Gastroesophageal sphincter (tissue), 4 donors: ENCODE measurements around the gene BUD13. TPM values are rescaled to one million over a fixed set of nuclear protein-coding genes. Genes with fewer than 3 reads are reported as not detected.

Experiments used
- ATAC-seq: fragments of 150-250 bp; one replicate; pipeline ENCODE4 v1.9.1; 2016; ENCODE audit warnings: mild to moderate bottlenecking, moderate library complexity
- H3K27ac ChIP-seq, 4 donors: fragments of 200-600 bp; sonication (generic) in 3 of 4; 1 replicate in 3 of 4; 2 replicates in 1 of 4; pipeline ENCODE4 v1.5.1; 2016 to 2019
- H3K27me3 ChIP-seq: fragments of 200-600 bp; sonication (generic); one replicate; pipeline ENCODE4 v1.5.1; 2019
- H3K36me3 ChIP-seq, 2 donors: fragments of 200-600 bp; sonication (generic); one replicate each; pipeline ENCODE4 v1.5.1; 2019; ENCODE audit warnings: control low read depth in 1 of 2
- H3K4me1 ChIP-seq, 3 donors: fragments of 200-600 bp; sonication (generic); 1 replicate in 2 of 3; 2 replicates in 1 of 3; pipeline ENCODE4 v1.5.1; 2016 to 2019; ENCODE audit warnings: control low read depth in 2 of 3
- H3K4me3 ChIP-seq, 2 donors: fragments of 200-600 bp; sonication (generic); one replicate each; pipeline ENCODE4 v1.5.1; 2019; ENCODE audit warnings: mild to moderate bottlenecking in 1 of 2, moderate library complexity in 1 of 2
- H3K9me3 ChIP-seq, 3 donors: fragments of 200-600 bp; sonication (generic); one replicate each; pipeline ENCODE4 v1.5.1; 2017 to 2019; ENCODE audit warnings: control low read depth in 2 of 3
- EP300 ChIP-seq: sonication (generic); formaldehyde crosslinking; IDR thresholded peaks from one replicate; pipeline ENCODE4 v1.6.1; 2017; ENCODE audit warnings: antibody characterized with exemption, mild to moderate bottlenecking
- POLR2A ChIP-seq, 2 donors: fragments of 450-650 bp; IDR thresholded peaks; one replicate each; pipeline ENCODE4 v1.6.1; 2017; ENCODE audit warnings: antibody characterized with exemption in 2 of 2, mild to moderate bottlenecking in 2 of 2, moderate library complexity in 1 of 2
- POLR2AphosphoS5 ChIP-seq: sonication (generic); formaldehyde crosslinking; IDR thresholded peaks from one replicate; pipeline ENCODE4 v1.6.1; 2017; ENCODE audit warnings: antibody characterized with exemption
- WGBS, 2 donors: methylation state at CpG; one replicate each; pipeline ENCODE4 v1.1.5; 2018; ENCODE audit warnings: low coverage in 1 of 2; 5-methylcytosine and 5-hydroxymethylcytosine counted together
- total RNA-seq, 4 donors: library from RNA; depleted of rRNA; stranded (reverse); fragments of >200 nt; gene quantifications; one replicate each; pipeline ENCODE4 v1.1.0, GENCODE V29; 2016
- TF ChIP-seq, protein P1 (sequence below), 4 experiments: fragments of 200-600 bp in 2 of 4; fragments of 450-650 bp in 2 of 4; sonication (generic) in 1 of 4; IDR thresholded peaks; one replicate each; pipeline ENCODE4 v1.5.1; 2017 to 2019; ENCODE audit warnings: antibody characterized with exemption in 4 of 4, mild to moderate bottlenecking in 2 of 4, moderate library complexity in 2 of 4

The BUD13 gene
- total RNA-seq, 4 donors from 2014 or later, result 13.5 to 17.3 (median 15.8) TPM

DNA sequence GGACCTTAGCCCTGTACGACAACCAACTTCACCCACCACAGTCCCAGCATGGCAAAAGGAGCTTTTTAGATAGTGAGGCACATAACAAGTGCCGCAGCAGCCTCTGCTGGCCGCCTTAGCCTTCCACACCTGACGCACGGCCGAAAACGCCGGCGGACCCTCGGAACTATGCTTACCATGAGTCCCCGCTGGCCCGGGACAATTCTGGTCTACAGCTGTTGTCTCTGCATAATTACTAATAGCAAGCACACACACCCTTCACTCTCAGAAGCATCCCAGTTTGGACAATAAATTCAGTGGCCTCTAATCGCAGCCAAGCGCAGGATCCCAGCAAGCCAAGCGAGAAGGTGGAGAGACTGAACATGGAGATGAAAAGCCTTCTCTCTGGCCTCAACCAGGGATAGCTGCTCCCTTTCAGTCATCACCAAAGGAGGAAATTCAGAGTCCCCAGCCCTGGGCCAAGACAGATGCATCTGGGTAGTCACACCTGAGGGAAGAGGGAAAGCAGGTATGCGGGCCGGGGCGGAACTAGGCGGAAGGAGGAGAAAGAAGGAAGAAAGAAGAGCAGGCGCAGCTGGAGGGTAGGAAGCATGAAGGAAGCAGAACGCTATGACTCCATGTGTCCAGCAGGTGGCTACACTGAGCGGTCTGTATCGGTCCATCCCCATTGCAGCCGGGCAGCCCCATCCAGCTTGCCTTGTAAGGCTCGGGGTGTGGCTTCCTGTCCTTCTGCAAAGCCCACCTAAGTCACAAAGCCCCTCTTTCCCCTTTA, 40.3 kb downstream of the BUD13 start:
- no peak overlapping the region for H3K27ac ChIP-seq
- H3K4me3 ChIP-seq, result no peak overlapping the region
- peak; percentile 54 for ATAC-seq
- no peaks in the 10 kb centered on the region for H3K36me3 ChIP-seq
- WGBS, 2 donors, result 3 to 16% methylated on average over 6 of the region's 25 CpGs
- H3K4me1 ChIP-seq, result peaks cover 0 to 11% (median 0%) of the 10 kb centered on the region in 3 donors
- H3K9me3 ChIP-seq, result no peaks in the 10 kb centered on the region
- peaks cover 38% of the 10 kb centered on the region for H3K27me3 ChIP-seq
- no peak for TF ChIP-seq EP300
- TF ChIP-seq, protein P1, sequence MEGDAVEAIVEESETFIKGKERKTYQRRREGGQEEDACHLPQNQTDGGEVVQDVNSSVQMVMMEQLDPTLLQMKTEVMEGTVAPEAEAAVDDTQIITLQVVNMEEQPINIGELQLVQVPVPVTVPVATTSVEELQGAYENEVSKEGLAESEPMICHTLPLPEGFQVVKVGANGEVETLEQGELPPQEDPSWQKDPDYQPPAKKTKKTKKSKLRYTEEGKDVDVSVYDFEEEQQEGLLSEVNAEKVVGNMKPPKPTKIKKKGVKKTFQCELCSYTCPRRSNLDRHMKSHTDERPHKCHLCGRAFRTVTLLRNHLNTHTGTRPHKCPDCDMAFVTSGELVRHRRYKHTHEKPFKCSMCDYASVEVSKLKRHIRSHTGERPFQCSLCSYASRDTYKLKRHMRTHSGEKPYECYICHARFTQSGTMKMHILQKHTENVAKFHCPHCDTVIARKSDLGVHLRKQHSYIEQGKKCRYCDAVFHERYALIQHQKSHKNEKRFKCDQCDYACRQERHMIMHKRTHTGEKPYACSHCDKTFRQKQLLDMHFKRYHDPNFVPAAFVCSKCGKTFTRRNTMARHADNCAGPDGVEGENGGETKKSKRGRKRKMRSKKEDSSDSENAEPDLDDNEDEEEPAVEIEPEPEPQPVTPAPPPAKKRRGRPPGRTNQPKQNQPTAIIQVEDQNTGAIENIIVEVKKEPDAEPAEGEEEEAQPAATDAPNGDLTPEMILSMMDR (IDR thresholded peaks at IDR 0.05), result peak in 3 of 4 experiments; percentile 44 to 78 (median 67)

GRCh38 chr11:116731821-116732220, 41.0 kb downstream of the BUD13 start:
- Histone ChIP-seq H3K9me3 (no peaks in the 10 kb centered on the region), H3K4me3 (no peak overlapping the region), H3K36me3 (no peaks in the 10 kb centered on the region), H3K4me1 (peaks cover 0 to 11% (median 0%) of the 10 kb centered on the region in 3 donors), H3K27me3 (peaks cover 44% of the 10 kb centered on the region), H3K27ac (no peak overlapping the region)
- TF ChIP-seq EP300 (no peak), POLR2AphosphoS5 (no peak), POLR2A (IDR thresholded peaks at IDR 0.05) (no peak)
- TF ChIP-seq, protein P1 (IDR thresholded peaks at IDR 0.05), result no peak
- ATAC-seq, result peak; percentile 8
- no CpG with 5 or more reads among the region's 2 CpGs for WGBS, 2 donors

DNA sequence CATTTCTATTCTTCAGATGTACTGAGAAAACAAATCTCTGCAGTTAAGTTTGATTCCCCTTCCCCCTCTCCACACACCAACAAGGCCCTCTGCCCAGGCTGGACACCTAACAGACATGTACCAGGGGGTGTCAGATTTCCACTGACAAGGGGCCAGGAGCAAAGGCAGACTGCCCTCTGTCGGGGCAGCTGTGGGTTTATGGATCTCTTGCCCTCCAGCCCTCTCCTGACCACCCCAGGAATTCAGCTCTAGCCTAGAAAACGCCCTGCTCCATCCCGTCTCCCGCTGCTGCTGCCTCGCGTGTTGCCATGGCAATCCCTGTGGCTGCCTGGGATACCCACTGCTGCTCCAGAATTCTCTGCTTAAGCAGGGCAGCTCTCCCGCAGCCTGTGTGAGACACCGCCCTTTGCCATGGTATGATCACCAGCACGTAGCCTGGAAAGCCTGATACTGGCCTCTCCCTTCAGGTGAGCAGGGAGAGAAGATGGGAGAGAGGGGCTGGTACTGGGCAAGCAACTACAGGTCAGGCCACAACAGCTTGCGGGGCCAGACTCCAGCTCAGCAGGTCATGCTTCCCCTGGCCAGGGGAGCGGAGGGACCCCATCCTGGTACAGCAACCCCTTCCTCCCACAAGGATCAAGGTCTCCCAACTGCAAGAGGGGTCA, 41.6 kb downstream of the BUD13 start:
- WGBS, 2 donors, result 60 to 79% methylated on average over 4 to 6 of the region's 11 CpGs
- Histone ChIP-seq H3K4me1 (peaks cover 0 to 11% (median 0%) of the 10 kb centered on the region in 3 donors), H3K9me3 (no peaks in the 10 kb centered on the region), H3K36me3 (no peaks in the 10 kb centered on the region), H3K4me3 (no peak overlapping the region), H3K27me3 (peaks cover 48% of the 10 kb centered on the region), H3K27ac (no peak overlapping the region)
- ATAC-seq, result peak; percentile 13
- TF ChIP-seq POLR2AphosphoS5 (no peak), POLR2A (IDR thresholded peaks at IDR 0.05) (no peak), EP300 (no peak)
- TF ChIP-seq, protein P1 (IDR thresholded peaks at IDR 0.05), result no peak

DNA sequence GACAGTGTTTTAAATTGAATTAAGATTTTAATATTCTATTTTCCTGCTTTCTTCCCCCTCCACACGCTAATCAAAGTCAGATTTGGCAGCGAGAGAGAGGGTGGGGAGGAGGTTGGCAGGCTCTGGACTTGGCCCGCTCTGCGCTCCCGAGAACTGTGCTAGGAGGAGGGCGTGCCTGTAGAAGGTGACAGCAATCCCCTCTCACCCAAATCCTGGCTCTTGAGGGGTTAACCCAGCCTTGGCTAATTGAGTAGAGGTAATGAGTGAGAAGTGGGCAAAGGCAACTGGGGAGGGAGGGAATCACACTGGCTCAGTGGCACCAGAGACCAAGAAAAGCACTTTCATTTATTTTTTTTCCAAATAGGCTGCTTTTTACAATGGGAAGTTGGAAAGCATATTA, 42.2 kb downstream of the BUD13 start:
- no peak for ATAC-seq
- Histone ChIP-seq H3K36me3 (no peaks in the 10 kb centered on the region), H3K27me3 (peaks cover 55% of the 10 kb centered on the region), H3K9me3 (no peaks in the 10 kb centered on the region), H3K4me1 (peaks cover 0 to 11% (median 0%) of the 10 kb centered on the region in 3 donors), H3K4me3 (no peak overlapping the region), H3K27ac (no peak overlapping the region)
- TF ChIP-seq, protein P1 (IDR thresholded peaks at IDR 0.05), result no peak
- TF ChIP-seq EP300, result no peak
- TF ChIP-seq POLR2AphosphoS5, result no peak
- 27 to 53% methylated on average over 3 of the region's 6 CpGs for WGBS, 2 donors

DNA sequence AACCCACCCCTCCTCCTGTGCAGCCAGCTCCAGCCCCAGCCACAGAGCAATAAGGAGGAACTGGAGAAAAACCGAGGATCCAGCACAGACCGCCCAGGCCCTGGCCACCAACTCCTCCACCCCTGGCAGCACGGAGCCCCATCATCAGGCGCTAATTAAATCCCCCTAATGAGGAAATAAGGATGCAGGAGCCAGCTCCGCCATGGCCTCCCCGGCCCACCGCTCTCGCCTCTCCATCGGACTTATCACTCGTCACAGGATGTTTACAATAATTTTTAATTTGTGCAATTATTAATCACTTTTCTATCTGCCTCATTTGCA, 42.6 kb downstream of the BUD13 start:
- TF ChIP-seq EP300 (no peak), POLR2AphosphoS5 (no peak), POLR2A (IDR thresholded peaks at IDR 0.05) (no peak)
- TF ChIP-seq, protein P1 (IDR thresholded peaks at IDR 0.05), result no peak
- H3K4me3 ChIP-seq, result no peak overlapping the region
- no peaks in the 10 kb centered on the region for H3K36me3 ChIP-seq
- no peak for ATAC-seq
- H3K27me3 ChIP-seq, result peaks cover 59% of the 10 kb centered on the region
- WGBS, 2 donors, result 43% methylated on average over 8 of the region's 10 CpGs; no CpG with 5 or more reads in 1 of the 2 donors
- peaks cover 0 to 11% (median 0%) of the 10 kb centered on the region in 3 donors for H3K4me1 ChIP-seq
- no peaks in the 10 kb centered on the region for H3K9me3 ChIP-seq
- no peak overlapping the region for H3K27ac ChIP-seq
